GM12872 (cell line): ENCODE results near the gene SLC37A1.

Experiments used
- TF ChIP-seq, protein P1 (sequence below): IDR thresholded peaks from 3 replicates; pipeline ENCODE4 v1.5.1; 2011; ENCODE audit warnings: low read depth, mild to moderate bottlenecking, low read length, moderate library complexity; ENCODE audit not compliant: insufficient read depth

The SLC37A1 gene

DNA sequence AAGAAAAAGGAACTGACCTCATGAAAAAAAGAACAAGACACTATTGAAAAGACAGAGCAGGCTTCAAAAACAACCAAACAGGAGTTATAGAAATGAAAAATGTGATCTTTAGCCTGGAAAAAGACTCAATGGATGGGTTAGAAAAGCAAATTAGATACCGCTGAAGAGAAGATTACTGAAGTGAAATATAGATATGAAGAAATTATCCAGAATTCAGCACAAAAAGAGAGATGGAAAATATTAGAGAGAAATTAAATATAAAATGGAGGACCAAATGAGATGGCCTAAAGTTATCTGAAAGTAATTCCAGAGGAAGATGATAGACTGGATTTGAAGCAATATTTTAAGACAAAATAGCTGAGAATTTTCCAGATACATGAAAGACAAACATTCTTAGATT lies 63.0 kb downstream of the SLC37A1 start:
- TF ChIP-seq, protein P1, sequence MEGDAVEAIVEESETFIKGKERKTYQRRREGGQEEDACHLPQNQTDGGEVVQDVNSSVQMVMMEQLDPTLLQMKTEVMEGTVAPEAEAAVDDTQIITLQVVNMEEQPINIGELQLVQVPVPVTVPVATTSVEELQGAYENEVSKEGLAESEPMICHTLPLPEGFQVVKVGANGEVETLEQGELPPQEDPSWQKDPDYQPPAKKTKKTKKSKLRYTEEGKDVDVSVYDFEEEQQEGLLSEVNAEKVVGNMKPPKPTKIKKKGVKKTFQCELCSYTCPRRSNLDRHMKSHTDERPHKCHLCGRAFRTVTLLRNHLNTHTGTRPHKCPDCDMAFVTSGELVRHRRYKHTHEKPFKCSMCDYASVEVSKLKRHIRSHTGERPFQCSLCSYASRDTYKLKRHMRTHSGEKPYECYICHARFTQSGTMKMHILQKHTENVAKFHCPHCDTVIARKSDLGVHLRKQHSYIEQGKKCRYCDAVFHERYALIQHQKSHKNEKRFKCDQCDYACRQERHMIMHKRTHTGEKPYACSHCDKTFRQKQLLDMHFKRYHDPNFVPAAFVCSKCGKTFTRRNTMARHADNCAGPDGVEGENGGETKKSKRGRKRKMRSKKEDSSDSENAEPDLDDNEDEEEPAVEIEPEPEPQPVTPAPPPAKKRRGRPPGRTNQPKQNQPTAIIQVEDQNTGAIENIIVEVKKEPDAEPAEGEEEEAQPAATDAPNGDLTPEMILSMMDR, result no peak

DNA sequence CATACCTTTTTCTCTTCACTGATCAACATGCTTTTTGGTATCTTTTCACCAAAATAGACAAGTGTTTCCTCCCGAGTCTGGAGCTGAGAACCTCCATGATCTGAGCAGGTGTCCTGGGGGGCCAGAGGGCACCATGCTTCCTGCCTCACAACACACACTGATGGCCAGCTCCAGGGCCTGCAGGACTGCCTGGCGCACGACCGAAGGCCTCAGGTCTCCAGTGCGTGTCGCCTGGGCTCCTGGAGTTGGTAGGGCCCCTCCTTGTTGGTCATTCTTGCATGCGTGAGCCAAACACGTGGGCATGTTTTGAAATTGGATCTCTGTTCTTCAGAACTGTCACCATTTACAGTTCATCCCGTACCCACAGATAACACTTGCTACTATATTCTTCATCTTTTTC lies 64.4 kb downstream of the SLC37A1 start:
- TF ChIP-seq, protein P1, result no peak

DNA sequence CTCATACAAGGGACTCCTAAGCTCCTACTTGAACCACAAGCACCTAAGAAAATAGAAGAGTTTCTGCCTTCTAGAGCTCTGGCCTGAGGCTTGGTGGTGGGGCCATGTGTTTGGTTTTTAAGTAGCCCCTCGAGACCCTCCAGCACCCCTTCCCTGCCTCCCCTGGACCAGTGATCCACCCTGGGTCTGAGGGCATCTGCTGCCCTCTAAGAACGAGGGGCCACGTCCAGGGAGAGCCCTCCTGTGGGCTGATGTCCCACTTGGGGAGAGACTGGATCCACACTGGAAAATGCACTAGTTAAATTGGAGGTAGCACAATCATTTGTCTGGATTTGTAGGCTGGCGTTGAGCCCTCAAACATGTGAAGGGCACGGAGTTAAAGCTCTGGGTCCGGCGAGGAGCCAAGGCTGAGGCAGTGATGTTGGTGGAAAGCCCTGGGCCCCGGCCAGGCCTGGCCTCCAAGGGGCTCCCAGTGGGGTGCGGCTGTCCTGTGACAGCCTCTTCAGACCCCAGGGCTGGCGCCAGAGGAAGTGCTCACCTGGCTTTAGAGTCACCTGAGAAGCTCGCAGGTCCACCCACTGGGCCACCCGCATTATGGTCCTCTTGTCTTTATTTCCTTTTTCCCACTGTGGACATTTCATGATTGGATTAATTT lies 65.2 kb downstream of the SLC37A1 start:
- TF ChIP-seq, protein P1, result no peak

DNA sequence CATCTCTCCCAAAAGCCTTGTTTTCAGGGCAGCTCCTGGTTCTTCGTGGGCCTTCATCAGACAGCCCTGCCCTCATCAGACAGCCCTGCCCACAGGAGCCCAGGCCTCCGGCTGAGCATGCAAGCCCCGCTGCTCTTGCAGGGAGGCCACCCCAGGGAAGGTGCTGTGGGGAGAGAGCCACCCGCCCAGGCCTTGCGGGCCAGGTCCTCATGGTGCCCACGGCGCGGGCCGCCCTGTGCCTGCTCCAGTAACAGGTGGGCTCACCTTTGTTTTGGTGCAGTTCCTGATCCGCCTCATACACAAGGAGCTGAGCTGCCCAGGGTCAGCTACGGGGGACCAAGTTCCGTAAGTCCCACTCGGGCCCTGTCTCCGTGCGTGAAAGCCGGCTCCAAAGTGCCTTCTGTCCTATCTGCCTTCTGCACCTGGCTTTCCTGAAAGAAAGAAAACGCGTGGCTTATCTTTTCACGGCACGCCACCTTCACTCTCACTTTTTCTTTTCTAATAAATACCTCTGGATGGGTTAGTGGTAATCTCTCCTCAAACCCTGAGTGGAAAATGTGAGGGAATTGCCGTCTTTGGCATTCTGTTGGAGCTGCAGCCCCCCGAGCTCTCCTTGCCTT lies 65.9 kb downstream of the SLC37A1 start:
- TF ChIP-seq, protein P1, result no peak

DNA sequence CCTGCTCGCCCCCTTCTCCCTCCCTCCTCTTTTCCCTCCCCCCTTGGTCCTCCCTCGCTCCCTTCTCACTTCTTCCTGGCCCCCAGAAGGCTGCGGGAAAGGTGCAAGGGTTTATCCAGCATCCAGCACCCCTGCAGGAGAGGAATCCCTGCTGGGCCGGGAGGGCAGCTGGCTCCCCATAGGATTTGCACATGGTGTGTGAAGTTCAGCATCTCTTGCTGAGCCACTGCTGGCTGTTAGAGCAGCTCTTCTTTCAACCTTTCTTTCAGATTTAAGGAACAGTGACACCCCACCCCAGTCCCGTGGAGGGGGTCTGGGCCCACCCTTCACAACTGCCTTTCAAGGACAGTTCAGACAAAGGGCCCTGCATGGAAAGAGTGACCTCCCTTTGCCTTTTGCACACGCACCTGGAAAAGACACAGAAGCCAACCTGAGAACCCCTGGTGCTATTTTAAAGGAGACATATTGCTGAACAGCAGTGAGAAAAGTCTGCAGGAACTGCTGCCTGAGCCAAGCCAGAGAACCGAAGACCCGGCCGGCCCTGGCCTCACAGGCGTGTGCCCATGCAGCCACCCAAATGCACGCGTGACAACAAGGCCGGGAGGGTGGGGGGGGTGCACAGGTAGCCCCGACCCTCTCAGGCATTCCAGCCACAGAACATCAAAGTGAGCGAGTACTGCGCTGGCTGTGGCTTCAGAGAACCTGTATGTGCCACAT lies 66.6 kb downstream of the SLC37A1 start:
- TF ChIP-seq, protein P1, result no peak

DNA sequence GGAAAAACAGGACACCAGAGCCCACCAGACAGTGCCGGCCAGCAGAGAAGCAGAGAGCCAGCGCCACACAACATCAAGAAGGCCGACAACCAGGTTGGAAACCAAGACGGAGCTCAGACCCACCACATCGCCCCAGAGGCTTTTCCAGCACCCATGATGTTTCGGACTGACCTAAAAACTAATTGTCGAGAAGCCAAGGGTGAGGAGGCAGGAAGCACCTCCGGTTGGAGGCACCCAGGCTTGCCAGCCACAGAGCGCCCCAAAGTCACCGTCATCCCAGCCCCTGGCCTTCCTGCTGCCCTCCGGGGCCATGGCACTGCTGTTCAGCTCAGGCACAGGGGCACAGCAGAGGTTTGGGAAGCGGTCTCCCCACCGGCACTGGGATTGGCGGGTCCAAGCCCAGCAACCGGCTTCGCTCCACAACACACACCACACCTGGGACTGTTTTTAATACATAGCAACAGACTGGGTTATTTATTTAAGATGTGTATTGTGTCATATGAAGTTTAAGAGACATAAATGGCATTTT lies 67.2 kb downstream of the SLC37A1 start:
- TF ChIP-seq, protein P1, result no peak

DNA sequence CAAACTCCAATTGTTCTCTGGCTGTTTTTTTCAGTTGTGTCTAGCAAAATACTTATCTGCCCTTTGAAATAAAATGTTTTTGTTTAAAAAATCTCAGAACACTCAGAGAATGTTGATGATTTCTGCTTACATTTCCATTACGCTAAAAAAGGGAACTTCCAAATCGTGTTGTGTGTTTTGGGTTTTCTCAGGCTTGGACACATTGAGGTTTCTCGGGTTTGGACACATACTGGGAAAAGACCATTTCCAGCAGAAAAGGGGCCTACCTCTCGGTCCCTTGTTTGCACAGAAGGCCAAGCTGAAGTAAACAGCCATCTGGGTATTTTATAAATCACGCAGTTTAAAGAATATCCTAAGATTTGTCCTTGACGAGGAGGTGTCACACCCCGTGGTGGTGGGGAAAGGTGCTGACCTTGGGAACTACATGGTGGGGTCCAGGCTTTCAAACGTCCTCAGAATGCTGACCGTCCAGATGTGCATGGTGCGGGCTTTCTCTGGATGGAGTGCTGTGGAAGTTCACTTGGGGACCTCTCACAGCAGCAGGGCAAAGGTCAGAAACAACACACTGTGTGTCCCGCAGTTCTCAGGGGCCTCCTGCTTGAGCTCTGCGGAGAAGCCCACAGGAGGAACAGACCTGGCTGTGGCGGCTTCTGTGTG lies 67.8 kb downstream of the SLC37A1 start:
- TF ChIP-seq, protein P1, result no peak
